Sigmoid colon (tissue), 7 donors: ENCODE results near the gene AGFG1. TPM values are rescaled to one million over a fixed set of nuclear protein-coding genes. Genes with fewer than 3 reads are reported as not detected.

Experiments
- DNase-seq: peaks from one replicate; pipeline ENCODE4 v3.0.0-alpha.2; 2019
- H3K27ac ChIP-seq, 4 donors: fragments of 200-600 bp; sonication (generic); one replicate each; pipeline ENCODE4 v1.5.1; 2016 to 2019; ENCODE audit warnings: mild to moderate bottlenecking in 1 of 4
- H3K27me3 ChIP-seq, 3 donors: fragments of 200-600 bp; sonication (generic); one replicate each; pipeline ENCODE4 v1.5.1; 2019; ENCODE audit warnings: mild to moderate bottlenecking in 1 of 3
- H3K36me3 ChIP-seq, 4 donors: fragments of 200-600 bp; sonication (generic); one replicate each; pipeline ENCODE4 v1.5.1; 2016 to 2019
- H3K4me1 ChIP-seq, 4 donors: fragments of 200-600 bp; sonication (generic); one replicate each; pipeline ENCODE4 v1.5.1; 2017 to 2019
- H3K4me3 ChIP-seq, 4 donors: fragments of 200-600 bp; sonication (generic); one replicate each; pipeline ENCODE4 v1.5.1; 2017 to 2019; ENCODE audit warnings: mild to moderate bottlenecking in 2 of 4, moderate library complexity in 1 of 4
- H3K9me3 ChIP-seq, 4 donors: fragments of 200-600 bp in 3 of 4; sonication (generic) in 3 of 4; one replicate each; pipeline versions ENCODE4 v1.5.1 to v1.6.1; 2013 to 2019
- CTCF ChIP-seq, 4 experiments: fragments of 450-650 bp in 3 of 4; fragments of 200-600 bp in 1 of 4; IDR thresholded peaks; one replicate each; pipeline ENCODE4 v1.5.1; 2016 to 2019; ENCODE audit warnings: antibody characterized with exemption in 4 of 4, mild to moderate bottlenecking in 3 of 4, moderate library complexity in 2 of 4
- EP300 ChIP-seq, 4 donors: sonication (generic); formaldehyde crosslinking; IDR thresholded peaks; one replicate each; pipeline ENCODE4 v1.6.1; 2017; ENCODE audit warnings: antibody characterized with exemption in 4 of 4
- POLR2A ChIP-seq, 2 donors: fragments of 450-650 bp; IDR thresholded peaks; one replicate each; pipeline ENCODE4 v1.6.1; 2016; ENCODE audit warnings: antibody characterized with exemption in 2 of 2, mild to moderate bottlenecking in 2 of 2, moderate library complexity in 2 of 2
- POLR2AphosphoS5 ChIP-seq, 4 donors: sonication (generic); formaldehyde crosslinking; IDR thresholded peaks; one replicate each; pipeline ENCODE4 v1.6.1; 2017; ENCODE audit warnings: antibody characterized with exemption in 4 of 4
- WGBS, 2 donors: extraction: QIAGEN DNeasy Blood & Tissue Kit; methylation state at CpG; one replicate each; pipeline ENCODE4 v1.1.7; 2013; 5-methylcytosine and 5-hydroxymethylcytosine counted together
- intact Hi-C: fragments of 100-400 bp; cut with DNase I; formaldehyde crosslinking; loops from one replicate; pipeline ENCODE4 v1.15.1; 2023
- polyA plus RNA-seq, 3 donors: library from polyadenylated mRNA; stranded (reverse); fragments of 200-250 nt; gene quantifications; one replicate each; pipeline ENCODE4 v1.2.3, GENCODE V29; 2013
- total RNA-seq, 4 donors: library from RNA; depleted of rRNA; stranded (reverse); fragments of >200 nt; gene quantifications; one replicate each; pipeline ENCODE4 v1.1.0, GENCODE V29; 2016
- donor health status: healthy with polysubstance abuse.
- donor health status: Bipolar disorder and iron deficiency.
- donor health status: healthy.

Gene AGFG1
- total and polyA plus RNA-seq, 7 donors: 36.0 to 53.9 (median 43.6) TPM

- intact Hi-C loops: no loop called here
- Histone ChIP-seq H3K36me3 (peaks cover 0 to 52% (median 7%) of the 10 kb centered on the region in 4 donors), H3K9me3 (no peaks in the 10 kb centered on the region), H3K27ac (no peak overlapping the region), H3K27me3 (no peaks in the 10 kb centered on the region), H3K4me3 (no peak overlapping the region), H3K4me1 (no peaks in the 10 kb centered on the region)
- DNase-seq: no peak
- TF ChIP-seq CTCF (IDR thresholded peaks at IDR 0.05) (no peak), POLR2A (IDR thresholded peaks at IDR 0.05) (no peak), EP300 (IDR thresholded peaks at IDR 0.05) (no peak), POLR2AphosphoS5 (IDR thresholded peaks at IDR 0.05) (no peak)
- 81 to 87% methylated on average over 2 of the region's 2 CpGs for WGBS, 2 donors
Measured at GRCh38 chr2:227527351-227527750, 55.4 kb downstream of the AGFG1 start.

DNA sequence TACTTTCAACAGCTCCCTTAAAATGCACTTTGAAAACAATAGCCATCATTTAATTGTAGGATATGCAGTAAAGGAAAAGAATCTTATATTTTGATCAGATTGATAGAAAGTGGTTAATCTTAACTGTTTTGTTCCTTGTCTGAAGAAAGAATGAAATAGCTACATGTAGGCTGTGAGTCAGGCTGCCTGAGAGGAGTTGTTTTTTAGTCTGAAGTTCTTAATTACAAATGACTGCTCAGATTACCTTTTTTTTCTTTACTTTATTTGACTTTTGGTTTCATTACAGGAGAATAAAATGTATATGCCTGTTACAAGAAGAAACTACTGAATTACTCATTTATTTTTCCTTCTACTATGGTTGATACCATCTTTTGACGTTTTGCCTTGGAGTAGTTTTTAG is 56.8 kb downstream of the AGFG1 start:
- Histone ChIP-seq H3K4me1 (no peaks in the 10 kb centered on the region), H3K27ac (no peak overlapping the region), H3K27me3 (no peaks in the 10 kb centered on the region), H3K36me3 (peaks cover 0 to 65% (median 7%) of the 10 kb centered on the region in 4 donors), H3K4me3 (no peak overlapping the region), H3K9me3 (no peaks in the 10 kb centered on the region)
- TF ChIP-seq POLR2AphosphoS5 (IDR thresholded peaks at IDR 0.05) (no peak), EP300 (IDR thresholded peaks at IDR 0.05) (no peak), CTCF (IDR thresholded peaks at IDR 0.05) (no peak), POLR2A (IDR thresholded peaks at IDR 0.05) (no peak)
- 75 to 88% methylated on average over 1 of the region's 1 CpG for WGBS, 2 donors
- intact Hi-C loops: no loop called here
- no peak for DNase-seq

- peaks cover 0 to 65% (median 4%) of the 10 kb centered on the region in 4 donors for H3K36me3 ChIP-seq
Measured at GRCh38 chr2:227529871-227530270, 57.9 kb downstream of the AGFG1 start.

DNA sequence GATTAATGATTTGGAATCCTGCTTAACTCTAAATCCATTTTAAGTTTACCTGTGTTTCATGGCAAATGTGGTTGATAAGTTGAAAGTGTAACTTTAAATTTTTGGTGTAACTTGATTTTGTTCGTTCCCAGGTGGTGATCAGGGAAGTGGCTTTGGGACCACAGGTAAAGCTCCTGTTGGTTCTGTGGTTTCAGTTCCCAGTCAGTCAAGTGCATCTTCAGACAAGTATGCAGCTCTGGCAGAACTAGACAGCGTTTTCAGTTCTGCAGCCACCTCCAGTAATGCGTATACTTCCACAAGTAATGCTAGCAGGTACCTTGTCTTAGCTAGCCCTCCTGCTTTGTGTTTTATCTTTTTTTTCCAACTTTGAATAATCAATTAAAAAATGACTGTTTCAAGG is 62.8 kb downstream of the AGFG1 start:
- Histone ChIP-seq H3K4me1 (no peaks in the 10 kb centered on the region), H3K4me3 (no peak overlapping the region), H3K27ac (no peak overlapping the region), H3K36me3 (peaks cover 0 to 89% (median 13%) of the 10 kb centered on the region in 4 donors), H3K27me3 (no peaks in the 10 kb centered on the region), H3K9me3 (no peaks in the 10 kb centered on the region)
- 74 to 94% methylated on average over 3 of the region's 3 CpGs for WGBS, 2 donors
- intact Hi-C loops: no loop called here
- TF ChIP-seq EP300 (IDR thresholded peaks at IDR 0.05) (no peak), CTCF (IDR thresholded peaks at IDR 0.05) (no peak), POLR2AphosphoS5 (IDR thresholded peaks at IDR 0.05) (no peak), POLR2A (IDR thresholded peaks at IDR 0.05) (no peak)
- no peak for DNase-seq

More at GRCh38 chr2:227529871-227530270, 57.9 kb downstream of the AGFG1 start:
- TF ChIP-seq CTCF (IDR thresholded peaks at IDR 0.05): no peak
- no peak for TF ChIP-seq EP300 (IDR thresholded peaks at IDR 0.05)
- no peak for TF ChIP-seq POLR2A (IDR thresholded peaks at IDR 0.05)
- Histone ChIP-seq H3K9me3 (no peaks in the 10 kb centered on the region), H3K4me3 (no peak overlapping the region), H3K27ac (no peak overlapping the region), H3K27me3 (no peaks in the 10 kb centered on the region), H3K4me1 (no peaks in the 10 kb centered on the region)
- WGBS, 2 donors: 98% methylated on average over 2 of the region's 2 CpGs
- intact Hi-C loops: no loop called here
- no peak for DNase-seq

DNA sequence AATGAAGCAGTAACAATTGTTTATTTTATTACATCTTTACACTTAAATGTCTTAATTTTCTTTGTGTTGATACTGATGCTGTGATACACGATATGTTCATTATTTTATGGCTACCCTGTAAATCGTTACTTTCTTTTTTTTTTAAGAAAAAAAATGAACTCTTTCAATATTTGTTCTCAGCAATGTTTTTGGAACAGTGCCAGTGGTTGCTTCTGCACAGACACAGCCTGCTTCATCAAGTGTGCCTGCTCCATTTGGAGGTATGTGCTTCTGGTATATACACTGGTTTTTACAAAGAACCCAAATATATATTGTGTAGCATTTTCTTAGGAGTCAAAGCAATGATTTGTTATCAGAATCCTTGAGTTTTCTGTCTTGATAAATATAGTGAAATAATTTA is 64.5 kb downstream of the AGFG1 start:
- Histone ChIP-seq H3K9me3 (no peaks in the 10 kb centered on the region), H3K4me1 (no peaks in the 10 kb centered on the region), H3K36me3 (peaks cover 0 to 97% (median 21%) of the 10 kb centered on the region in 4 donors), H3K4me3 (no peak overlapping the region), H3K27ac (no peak overlapping the region), H3K27me3 (no peaks in the 10 kb centered on the region)
- intact Hi-C loops: no loop called here
- WGBS, 2 donors: 13 to 54% methylated on average over 2 of the region's 2 CpGs
- no peak for DNase-seq
- no peak for TF ChIP-seq CTCF (IDR thresholded peaks at IDR 0.05)
- no peak for TF ChIP-seq EP300 (IDR thresholded peaks at IDR 0.05)
- no peak for TF ChIP-seq POLR2AphosphoS5 (IDR thresholded peaks at IDR 0.05)
- no peak for TF ChIP-seq POLR2A (IDR thresholded peaks at IDR 0.05)
